GM12892 (cell line): ENCODE measurements around the gene ZBTB3.

Source experiments
- POLR2A ChIP-seq: IDR thresholded peaks from 2 replicates; pipeline ENCODE4 v1.6.1; 2011; ENCODE audit warnings: low read depth, low read length, control low read depth
- POLR2AphosphoS5 ChIP-seq: IDR thresholded peaks from 2 replicates; pipeline ENCODE4 v1.6.1; 2011; ENCODE audit warnings: low read depth, low read length, control low read depth
- TAF1 ChIP-seq: IDR thresholded peaks from 2 replicates; pipeline ENCODE4 v1.6.1; 2011; ENCODE audit warnings: low read depth, mild to moderate bottlenecking, control low read depth, low read length, borderline replicate concordance

DNA sequence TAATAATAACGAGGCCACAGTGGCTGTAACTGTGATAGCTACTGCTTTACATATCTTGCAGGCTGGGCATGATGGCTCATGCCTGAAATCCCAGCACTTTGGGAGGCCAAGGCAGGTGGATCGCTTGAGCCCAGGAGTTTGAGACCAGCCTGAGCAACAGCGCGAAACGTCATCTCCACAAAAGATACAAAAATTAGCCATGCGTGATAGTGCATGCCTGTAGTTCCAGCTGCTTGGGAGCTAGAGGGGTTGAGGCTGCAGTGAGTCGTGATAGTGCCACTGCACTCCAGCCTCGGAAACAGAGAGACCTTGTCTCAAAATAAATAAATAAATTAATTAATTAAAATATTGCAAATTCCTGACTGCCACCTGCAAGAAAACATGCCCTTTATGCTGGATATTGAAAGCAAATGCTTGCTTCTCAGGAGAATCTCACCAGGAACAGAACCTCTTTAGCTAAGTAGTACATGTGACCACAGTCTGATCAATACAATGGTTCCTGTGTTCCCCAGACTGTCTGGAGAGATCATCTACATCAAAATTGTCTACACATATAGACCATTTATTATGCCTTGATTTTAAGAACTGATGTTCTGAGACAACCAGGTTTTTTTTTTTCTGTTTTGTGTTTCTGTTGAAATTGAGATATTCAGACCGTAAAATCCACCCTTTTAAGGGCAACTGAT is 6.3 kb downstream of the ZBTB3 start:
- TF ChIP-seq POLR2A = no peak
- TF ChIP-seq POLR2AphosphoS5 = no peak
- TF ChIP-seq TAF1 = no peak
